Eye (tissue), 1 donor: ENCODE measurements around the gene UNC13A.

Experiments used
- DNase-seq: peaks from one replicate; pipeline ENCODE4 v3.0.0-alpha.2; 2015

Gene UNC13A

GRCh38 chr19:17687857-17688784 is at the start of gene UNC13A:
TSS of gene UNC13A (minus strand) at chr19:17688354. CDS start at chr19:17688199, 155 bp downstream.
- peak; percentile 80 for DNase-seq

- DNase-seq: no peak
Observed at GRCh38 chr19:17737690-17738153, 49.6 kb upstream of the UNC13A start.

- no peak for DNase-seq
Observed at GRCh38 chr19:17735410-17735809, 47.3 kb upstream of the UNC13A start.

GRCh38 chr19:17734146-17734545 is 46.0 kb upstream of the UNC13A start:
- DNase-seq: no peak

- no peak for DNase-seq
Observed at GRCh38 chr19:17733127-17733526, 45.0 kb upstream of the UNC13A start.

GRCh38 chr19:17727843-17728242 is 39.7 kb upstream of the UNC13A start:
- no peak for DNase-seq

- no peak for DNase-seq
Observed at GRCh38 chr19:17726964-17727773, 39.0 kb upstream of the UNC13A start.

GRCh38 chr19:17726136-17726741 is 38.1 kb upstream of the UNC13A start:
- DNase-seq: no peak

GRCh38 chr19:17725422-17726078 is 37.4 kb upstream of the UNC13A start:
- DNase-seq: no peak

GRCh38 chr19:17724655-17725054 is 36.5 kb upstream of the UNC13A start:
- no peak for DNase-seq

- no peak for DNase-seq
Observed at GRCh38 chr19:17722655-17723240, 34.6 kb upstream of the UNC13A start.

GRCh38 chr19:17721821-17722220 is 33.7 kb upstream of the UNC13A start:
- no peak for DNase-seq

- no peak for DNase-seq
Observed at GRCh38 chr19:17721111-17721628, 33.0 kb upstream of the UNC13A start.

GRCh38 chr19:17720440-17720839 is 32.3 kb upstream of the UNC13A start:
- no peak for DNase-seq

- DNase-seq: peak; percentile 23
Observed at GRCh38 chr19:17719730-17720400, 31.7 kb upstream of the UNC13A start.

GRCh38 chr19:17718947-17719711 is 31.0 kb upstream of the UNC13A start, which contains the start of gene MAP1S:
TSS of gene MAP1S (plus strand) at chr19:17719480. CDS start at chr19:17719503, 23 bp downstream.
- peak; percentile 89 for DNase-seq

- no peak for DNase-seq
Observed at GRCh38 chr19:17718550-17718946, 30.4 kb upstream of the UNC13A start.

- DNase-seq: no peak
Observed at GRCh38 chr19:17716309-17716929, 28.3 kb upstream of the UNC13A start.

- DNase-seq: no peak
Observed at GRCh38 chr19:17711851-17712250, 23.7 kb upstream of the UNC13A start.

- peak; percentile 62 for DNase-seq
Observed at GRCh38 chr19:17706750-17707181, 18.6 kb upstream of the UNC13A start.
